Tongue (tissue), 2 donors: Measurements from ENCODE around the gene SHF. TPM values are rescaled to one million over a fixed set of nuclear protein-coding genes. Genes with fewer than 3 reads are reported as not detected.
"Not testable (repeated sequence)": the region's sequence is repeated elsewhere in the genome, so short reads cannot be mapped to it uniquely, and the experiment has no call there.

Source experiments
- DNase-seq: peaks from one replicate; pipeline ENCODE4 v3.0.0-alpha.2; 2015
- total RNA-seq: library from RNA; depleted of rRNA; stranded (reverse); fragments of >200 nt; gene quantifications from one replicate; pipeline ENCODE4 v1.2.3, GENCODE V29; 2014

SHF gene
- total RNA-seq = 7.3 TPM

DNA sequence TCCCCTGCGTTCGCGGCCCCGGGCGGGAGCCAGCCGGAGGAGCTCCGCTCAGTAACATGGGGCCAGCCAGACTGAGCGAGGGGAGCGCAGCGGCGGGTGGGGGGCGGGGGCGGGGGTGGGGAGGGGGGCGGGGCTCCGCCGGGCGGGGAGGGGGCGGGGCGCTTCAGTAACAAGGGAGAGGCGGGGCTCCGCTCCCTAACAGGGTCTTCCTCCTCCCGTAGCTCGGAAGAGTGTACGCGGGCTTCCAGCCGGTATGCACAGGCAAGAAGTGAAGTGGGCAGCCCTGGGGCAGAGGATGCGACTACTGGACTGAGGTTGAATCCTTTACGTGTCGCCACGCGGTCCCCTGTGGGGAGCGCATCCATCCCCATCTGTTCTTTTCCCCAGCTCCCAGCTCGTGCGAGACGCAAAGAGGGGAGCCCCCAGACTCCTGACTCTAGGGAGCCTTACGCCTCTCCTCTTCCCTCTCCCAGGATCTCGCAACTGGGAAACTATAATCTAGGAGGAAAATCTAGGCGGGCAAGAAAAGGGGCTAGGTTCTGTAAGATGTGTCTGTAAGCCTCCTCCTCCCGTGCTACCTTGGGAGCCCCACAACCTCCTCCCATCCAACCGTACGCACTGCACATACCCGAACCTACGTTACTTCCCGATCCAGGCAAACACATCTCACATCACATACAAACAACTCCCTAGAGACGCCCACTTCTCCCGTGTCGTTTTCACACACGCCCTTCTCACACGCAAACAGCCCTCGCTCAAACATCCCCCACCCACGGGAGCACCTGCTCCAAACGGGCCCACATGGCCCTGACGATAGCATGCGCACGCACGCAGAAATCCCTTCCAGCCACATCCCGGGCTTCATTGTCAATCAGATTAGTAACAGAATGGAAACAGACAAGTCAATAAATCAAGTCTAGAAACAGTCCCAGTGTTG, at the start of gene SHF:
Gene SHF (minus strand): TSS at position 73 of the 937 bp plus-strand sequence. CDS start 15 bp downstream, at position 58.
- DNase-seq = peak; percentile 84

DNA sequence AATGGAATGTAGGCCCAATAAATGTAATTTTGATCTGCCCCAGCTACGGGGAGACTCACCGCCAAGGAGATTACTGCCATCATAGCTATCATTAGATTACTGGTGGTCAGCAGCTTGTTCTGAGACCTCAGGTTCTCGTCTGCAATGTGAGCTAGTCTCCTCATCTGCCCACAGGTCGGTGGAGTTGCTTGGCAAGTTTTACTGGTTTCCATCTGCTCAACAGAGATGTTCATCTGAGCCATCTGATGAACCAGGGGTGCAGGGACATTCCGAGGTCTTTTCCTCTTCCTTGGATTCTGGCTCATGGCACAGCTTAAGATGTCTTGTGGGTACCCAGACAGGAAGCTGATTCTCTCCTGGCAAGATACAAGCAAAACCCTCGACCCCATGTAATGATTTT, 49.0 kb upstream of the SHF start:
- not testable (repeated sequence) for DNase-seq

DNA sequence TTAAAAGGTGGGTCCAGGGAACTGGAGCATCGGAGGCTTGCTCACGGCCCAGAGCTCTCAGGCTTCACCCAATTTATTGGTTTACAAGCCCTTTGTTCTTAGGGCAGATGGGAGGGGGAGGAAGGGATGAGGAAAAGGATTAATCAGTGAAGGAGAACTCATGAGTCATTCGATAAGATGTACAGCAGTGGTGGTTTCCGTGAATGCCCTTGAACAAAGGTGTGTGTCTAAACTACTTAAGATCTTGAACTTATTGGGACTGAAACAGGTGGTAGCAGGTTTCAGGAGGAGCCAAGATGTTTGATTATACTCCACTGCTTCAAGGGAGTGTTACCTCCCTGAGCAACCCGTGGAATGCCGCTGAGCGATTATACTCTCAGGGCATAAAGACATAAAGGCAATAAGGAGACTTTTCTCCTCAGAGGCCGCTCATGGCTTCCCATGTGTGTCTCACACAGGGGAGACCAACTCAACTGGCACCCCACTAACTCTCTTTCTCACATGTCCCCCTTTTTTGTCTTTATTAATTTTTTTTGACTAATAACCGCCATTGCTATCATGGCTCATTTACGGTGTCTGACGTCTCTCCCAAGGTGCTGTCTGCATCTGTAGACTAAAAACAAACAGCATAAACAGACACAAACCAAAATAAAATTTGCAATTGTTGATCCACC, 46.9 kb upstream of the SHF start:
- no peak for DNase-seq

GRCh38 chr15:45231864-45232562, 44.2 kb upstream of the SHF start:
- DNase-seq = no peak

DNA sequence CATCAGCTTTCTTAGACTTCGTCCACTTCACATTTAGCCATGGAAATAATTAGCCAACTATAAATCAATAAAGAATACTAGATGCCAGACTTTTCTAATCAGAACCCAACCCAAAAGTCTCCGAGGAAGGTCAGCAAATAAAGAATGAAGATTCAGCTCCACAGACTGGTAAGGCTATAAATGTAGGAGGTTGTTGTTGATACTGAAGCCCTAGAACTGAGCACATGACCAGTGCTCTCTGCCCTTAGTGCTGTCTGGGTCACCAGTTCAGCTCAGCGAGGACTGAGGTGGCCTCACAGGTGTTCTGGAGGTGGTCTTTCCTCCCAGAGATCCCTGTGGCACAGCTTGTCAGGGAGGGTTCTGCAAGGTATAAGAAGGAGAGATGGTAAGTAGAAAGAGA, 43.4 kb upstream of the SHF start:
- DNase-seq = no peak

- DNase-seq = no peak
These were observed 42.6 kb upstream of the SHF start for GRCh38 chr15:45230245-45230965.

GRCh38 chr15:45228931-45229330, 41.2 kb upstream of the SHF start:
- no peak for DNase-seq

- DNase-seq = no peak
These were observed 37.9 kb upstream of the SHF start for GRCh38 chr15:45225506-45226273.

- DNase-seq = no peak
These were observed 37.0 kb upstream of the SHF start for GRCh38 chr15:45224621-45225217.

GRCh38 chr15:45221967-45222366, 34.2 kb upstream of the SHF start:
- no peak for DNase-seq

DNA sequence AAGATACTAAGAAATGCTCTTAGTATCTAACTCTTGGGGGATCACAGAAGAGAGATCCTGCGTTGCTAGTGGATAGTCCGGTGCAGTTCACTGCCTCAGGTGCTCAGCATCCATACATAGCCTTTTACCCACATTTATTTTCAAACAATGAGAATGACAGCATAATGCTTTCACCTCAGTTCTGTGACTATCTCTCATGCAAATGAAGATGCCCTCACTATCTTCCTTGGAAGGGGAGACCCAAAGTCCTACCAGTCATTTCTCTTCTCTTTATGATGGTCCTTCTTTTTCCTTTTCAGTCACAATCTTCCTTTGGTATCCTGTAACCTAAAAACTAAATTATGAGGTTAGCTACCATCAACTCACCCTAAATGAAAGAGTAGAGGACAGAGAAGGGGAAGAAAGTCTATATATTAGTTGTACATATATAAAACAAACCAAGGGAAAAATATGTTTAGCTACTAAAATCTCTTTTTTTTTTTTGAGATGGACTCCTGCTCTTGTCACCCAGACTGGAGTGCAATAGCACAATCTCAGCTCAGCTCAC, 33.4 kb upstream of the SHF start:
- no peak for DNase-seq

DNA sequence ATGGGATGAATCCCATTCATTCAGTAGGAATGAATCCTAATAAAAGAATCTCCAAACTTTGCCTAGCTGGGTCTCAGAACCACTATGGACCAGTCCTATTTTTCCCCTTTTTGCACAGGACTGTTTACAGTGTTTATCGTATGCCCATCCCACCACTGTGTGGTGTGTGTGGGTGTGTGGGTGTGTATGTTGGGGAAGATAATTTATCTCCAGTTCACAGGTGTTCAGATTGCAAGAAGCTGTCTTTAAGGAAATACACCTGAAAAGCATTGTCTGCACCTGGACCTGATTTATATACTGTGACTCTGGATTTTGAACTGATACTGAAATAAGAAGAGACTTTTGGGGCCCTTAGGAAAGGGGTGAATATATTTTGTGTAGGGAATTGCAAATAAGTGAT, 24.7 kb upstream of the SHF start:
- DNase-seq = no peak

- peak; percentile 73 for DNase-seq
These were observed 17.4 kb upstream of the SHF start for GRCh38 chr15:45205192-45205591.

DNA sequence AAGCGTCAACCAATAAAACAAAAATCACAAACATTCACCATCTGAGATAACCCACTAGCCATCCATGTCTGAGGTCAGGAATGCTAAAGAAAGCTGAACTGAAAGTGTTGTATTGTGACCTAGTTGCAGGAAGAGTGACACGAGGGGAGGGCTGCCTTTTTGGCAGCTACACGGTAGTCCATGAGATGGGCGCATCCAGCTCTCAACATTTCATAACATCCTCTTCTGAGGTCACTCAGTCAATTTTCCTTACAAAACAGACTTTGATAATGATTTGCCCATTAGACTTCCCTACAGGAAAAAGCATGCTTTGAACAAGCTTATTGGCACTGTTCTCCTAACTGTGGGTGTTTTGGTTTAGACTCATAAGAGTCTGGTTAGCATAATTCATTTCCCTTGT, 15.4 kb upstream of the SHF start:
- DNase-seq = no peak

DNA sequence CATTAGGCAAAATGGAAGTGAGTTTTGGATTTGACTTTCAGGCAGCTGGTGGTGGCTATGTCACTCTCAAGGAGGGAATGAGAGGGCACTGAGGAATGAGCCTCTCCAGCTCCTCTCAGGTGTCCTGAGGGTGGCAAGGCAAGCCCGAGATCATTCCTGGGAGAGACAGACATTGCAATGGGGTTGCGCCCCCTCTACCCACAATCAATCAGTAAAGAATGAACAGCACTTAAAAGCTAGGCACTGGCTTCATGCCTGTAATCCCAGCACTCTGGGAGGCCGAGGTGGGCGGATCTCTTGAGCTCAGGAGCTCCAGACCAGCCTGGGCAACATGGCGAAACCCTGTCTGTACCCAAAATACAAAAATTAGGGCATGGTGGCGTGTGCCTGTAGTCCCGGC, 14.1 kb upstream of the SHF start:
- DNase-seq = no peak

- no peak for DNase-seq
These were observed 13.7 kb upstream of the SHF start for GRCh38 chr15:45201557-45201859.

DNA sequence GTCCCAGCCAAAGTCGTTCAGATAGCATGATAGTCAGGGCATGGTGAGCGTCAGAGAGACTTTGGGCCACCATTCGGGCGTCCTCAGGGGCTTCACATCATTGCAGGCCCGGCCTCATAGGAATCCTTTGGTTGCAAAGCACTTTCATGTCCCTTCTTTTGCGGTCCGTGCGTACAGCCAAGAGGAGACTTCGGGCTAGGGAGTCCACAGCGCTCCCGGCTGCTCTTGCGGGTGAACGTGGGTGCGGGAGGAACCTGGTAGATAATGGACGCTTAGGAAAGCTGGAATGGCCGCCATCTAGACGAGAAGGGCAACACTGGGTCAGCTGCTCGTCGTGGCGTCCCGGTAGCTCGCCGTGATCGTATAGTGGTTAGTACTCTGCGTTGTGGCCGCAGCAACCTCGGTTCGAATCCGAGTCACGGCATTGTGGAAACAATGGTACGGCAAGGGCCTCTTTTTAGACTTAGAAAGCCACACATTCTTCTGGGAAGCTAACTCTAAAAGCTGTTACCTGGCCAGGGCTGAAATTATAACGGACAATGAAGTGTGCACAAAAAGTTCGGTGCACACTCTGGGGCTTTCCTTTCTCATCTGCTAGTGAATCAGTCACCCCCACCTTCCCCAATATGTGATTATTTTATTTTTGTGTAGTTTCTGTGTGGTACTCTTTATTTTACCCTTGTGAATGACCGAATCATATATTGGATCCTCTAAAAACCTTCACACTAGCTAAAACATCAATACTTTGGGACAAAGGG, 13.2 kb upstream of the SHF start:
- DNase-seq = peak; percentile 95

DNA sequence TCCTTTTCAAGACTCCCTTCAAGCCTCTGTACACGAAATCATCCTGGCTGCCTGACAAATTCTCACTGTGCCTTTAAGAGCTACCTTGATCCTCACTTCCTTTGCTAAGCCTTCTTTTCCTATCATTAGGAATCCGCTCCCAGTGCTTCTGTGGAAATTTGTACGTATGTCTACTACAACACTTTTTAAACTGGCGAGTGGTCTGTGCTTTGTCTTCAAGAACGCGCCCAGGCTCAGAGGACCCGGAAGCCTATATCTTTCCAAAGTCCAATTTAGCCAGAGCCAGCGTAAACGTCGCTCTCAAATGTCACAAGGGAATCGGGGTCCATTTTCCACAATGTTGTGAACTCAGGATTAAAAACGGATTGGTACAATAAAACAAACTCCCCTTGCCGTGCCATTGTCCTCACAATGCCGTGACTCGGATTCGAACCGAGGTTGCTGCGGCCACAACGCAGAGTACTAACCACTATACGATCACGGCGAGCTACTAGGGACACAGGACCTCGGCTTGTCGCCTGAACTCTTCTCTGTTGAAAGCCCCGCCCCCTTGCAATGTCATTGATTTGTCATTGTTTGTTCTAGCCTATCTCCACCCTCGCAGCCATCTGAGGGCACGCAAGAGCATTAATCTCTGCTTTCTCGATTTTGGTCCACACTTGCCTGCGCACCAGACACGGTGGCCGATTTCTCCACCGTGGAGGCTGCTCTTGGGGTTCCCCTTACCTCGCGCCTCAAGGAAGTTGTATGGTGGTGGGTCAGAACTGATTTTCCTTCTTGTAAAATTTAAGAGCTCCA, 12.4 kb upstream of the SHF start:
- peak; percentile 98 for DNase-seq

- DNase-seq = peak; percentile 56
These were observed 11.5 kb upstream of the SHF start for GRCh38 chr15:45199136-45199810.
